ENCODE data around the gene ADGRE3. TPM values are rescaled to one million over a fixed set of nuclear protein-coding genes. Genes with fewer than 3 reads are reported as not detected.
A peak's percentile ranks its signal among the peaks of the same experiment; 100 is the strongest.

Gene ADGRE3, protein sequence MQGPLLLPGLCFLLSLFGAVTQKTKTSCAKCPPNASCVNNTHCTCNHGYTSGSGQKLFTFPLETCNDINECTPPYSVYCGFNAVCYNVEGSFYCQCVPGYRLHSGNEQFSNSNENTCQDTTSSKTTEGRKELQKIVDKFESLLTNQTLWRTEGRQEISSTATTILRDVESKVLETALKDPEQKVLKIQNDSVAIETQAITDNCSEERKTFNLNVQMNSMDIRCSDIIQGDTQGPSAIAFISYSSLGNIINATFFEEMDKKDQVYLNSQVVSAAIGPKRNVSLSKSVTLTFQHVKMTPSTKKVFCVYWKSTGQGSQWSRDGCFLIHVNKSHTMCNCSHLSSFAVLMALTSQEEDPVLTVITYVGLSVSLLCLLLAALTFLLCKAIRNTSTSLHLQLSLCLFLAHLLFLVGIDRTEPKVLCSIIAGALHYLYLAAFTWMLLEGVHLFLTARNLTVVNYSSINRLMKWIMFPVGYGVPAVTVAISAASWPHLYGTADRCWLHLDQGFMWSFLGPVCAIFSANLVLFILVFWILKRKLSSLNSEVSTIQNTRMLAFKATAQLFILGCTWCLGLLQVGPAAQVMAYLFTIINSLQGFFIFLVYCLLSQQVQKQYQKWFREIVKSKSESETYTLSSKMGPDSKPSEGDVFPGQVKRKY
- total RNA-seq (2014; rRNA removed; shearing (Covaris generic)) = not detected in 2 replicates

- DNase-seq (ENCODE audit: low spot score) = no peak
Measured at GRCh38 chr19:14674764-14675163, at the start of gene ADGRE3. ADGRE3 (minus strand) TSS chr19:14674844; CDS start chr19:14674770, 74 bp downstream.

- no peak for DNase-seq (ENCODE audit: low spot score)
Measured at GRCh38 chr19:14722127-14722526, 47.5 kb upstream of the ADGRE3 start.

DNA sequence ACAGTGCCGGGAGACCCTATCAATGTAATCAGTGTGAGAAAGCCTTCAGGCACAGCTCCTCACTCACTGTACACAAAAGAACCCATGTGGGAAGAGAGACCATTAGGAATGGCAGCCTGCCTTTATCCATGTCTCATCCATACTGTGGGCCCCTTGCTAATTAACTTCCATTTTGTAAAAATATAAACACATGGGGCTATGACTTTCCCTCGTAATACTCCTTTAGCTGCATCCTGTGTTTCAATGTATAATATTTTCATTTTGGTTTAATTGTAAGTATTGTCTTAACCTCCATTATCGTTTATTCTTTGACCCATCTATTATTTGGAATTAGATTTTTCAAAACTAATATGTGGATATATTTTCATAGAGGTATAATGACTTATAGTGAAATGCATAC is 44.5 kb upstream of the ADGRE3 start:
- DNase-seq (ENCODE audit: low spot score) = no peak

DNA sequence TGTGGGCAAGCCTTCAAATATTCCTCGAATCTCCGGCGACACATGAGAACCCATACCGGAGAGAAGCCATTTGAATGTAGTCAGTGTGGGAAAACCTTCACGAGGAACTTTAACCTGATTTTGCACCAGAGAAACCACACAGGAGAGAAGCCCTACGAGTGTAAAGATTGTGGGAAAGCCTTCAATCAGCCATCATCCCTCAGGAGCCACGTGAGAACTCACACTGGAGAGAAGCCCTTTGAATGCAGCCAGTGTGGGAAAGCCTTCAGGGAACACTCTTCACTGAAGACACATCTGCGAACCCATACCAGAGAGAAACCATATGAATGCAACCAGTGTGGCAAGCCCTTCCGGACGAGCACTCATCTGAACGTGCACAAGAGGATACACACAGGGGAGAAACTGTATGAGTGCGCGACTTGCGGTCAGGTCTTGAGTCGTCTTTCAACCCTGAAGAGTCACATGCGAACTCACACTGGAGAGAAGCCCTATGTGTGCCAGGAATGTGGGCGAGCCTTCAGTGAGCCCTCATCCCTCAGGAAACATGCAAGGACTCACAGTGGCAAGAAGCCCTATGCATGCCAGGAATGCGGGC is 44.0 kb upstream of the ADGRE3 start:
- DNase-seq (ENCODE audit: low spot score) = no peak

- no peak for DNase-seq (ENCODE audit: low spot score)
Measured at GRCh38 chr19:14715841-14716240, 41.2 kb upstream of the ADGRE3 start.

GRCh38 chr19:14704450-14704849 is 29.8 kb upstream of the ADGRE3 start:
- DNase-seq (ENCODE audit: low spot score) = no peak

- no peak for DNase-seq (ENCODE audit: low spot score)
Measured at GRCh38 chr19:14703833-14704232, 29.2 kb upstream of the ADGRE3 start.

GRCh38 chr19:14700711-14701375 is 26.2 kb upstream of the ADGRE3 start:
- DNase-seq (ENCODE audit: low spot score) = no peak

- no peak for DNase-seq (ENCODE audit: low spot score)
Measured at GRCh38 chr19:14699641-14700040, 25.0 kb upstream of the ADGRE3 start.

- no peak for DNase-seq (ENCODE audit: low spot score)
Measured at GRCh38 chr19:14695471-14695870, 20.8 kb upstream of the ADGRE3 start.

GRCh38 chr19:14694641-14695266 is 20.1 kb upstream of the ADGRE3 start:
- no peak for DNase-seq (ENCODE audit: low spot score)

- peak; percentile 77 for DNase-seq (ENCODE audit: low spot score)
Measured at GRCh38 chr19:14689598-14690503, 15.2 kb upstream of the ADGRE3 start, which contains the start of gene ZNF333. ZNF333 (plus strand) TSS chr19:14690048; CDS start chr19:14693492, 3,444 bp downstream.

DNA sequence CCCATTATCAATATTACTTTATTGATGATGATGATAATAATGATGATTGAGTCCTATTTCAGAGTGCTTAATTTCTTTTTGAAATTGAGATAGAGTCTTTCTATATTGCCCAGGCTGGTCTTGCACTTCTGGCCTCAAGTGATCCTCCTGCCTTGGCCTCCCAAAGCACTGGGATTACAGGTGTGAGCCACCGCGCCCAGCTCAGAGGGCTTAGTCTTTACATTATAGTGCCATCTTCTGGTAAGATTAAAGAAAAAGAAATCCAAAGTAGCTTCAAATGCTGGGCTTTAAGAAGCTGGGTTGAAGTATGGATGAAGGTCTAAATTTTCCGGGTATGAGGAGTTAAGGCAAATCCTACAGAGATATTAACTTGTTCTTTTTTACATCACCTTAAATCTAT is 11.8 kb upstream of the ADGRE3 start:
- DNase-seq (ENCODE audit: low spot score) = peak; percentile 23

DNA sequence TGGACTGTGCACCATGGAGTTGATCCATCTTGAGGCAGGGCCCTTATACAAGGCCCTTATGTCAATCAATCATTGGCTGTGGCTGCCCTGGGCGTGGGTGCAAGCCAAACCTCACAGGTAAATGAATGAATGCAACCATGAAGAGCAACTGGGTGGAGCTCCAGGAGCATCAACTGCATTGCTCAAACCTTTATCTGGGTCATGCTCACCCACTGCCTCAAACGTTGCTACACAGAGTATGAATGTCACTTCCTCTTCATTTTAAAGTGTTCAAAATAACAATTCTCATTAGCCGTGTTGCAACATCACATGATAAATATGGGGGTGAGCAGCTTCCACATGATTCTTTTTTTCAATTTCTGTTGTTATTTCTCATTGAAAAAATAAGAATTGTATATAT is 8.8 kb upstream of the ADGRE3 start:
- DNase-seq (ENCODE audit: low spot score) = no peak

GRCh38 chr19:14682084-14682483 is 7.4 kb upstream of the ADGRE3 start:
- no peak for DNase-seq (ENCODE audit: low spot score)

GRCh38 chr19:14678199-14678598 is 3.6 kb upstream of the ADGRE3 start:
- DNase-seq (ENCODE audit: low spot score) = no peak

DNA sequence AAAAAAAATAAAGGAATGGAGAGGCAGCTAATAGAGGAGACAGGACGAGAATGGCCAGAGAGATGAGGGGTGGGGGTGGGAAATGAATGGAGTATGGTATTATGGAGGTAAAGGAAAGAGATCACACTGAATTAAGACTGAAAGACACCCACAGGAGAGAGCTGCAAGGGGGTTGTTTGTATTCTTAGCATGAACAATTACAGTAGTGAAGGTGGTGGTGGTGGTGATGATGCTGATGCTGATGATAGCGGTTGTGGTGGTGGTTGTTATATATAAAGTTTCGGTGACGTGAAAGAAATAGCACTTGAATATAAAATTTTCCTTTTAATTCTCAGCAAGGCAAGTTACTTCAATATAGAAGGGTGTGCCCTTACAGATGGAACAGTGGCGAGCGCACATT is 2.8 kb upstream of the ADGRE3 start:
- no peak for DNase-seq (ENCODE audit: low spot score)

DNA sequence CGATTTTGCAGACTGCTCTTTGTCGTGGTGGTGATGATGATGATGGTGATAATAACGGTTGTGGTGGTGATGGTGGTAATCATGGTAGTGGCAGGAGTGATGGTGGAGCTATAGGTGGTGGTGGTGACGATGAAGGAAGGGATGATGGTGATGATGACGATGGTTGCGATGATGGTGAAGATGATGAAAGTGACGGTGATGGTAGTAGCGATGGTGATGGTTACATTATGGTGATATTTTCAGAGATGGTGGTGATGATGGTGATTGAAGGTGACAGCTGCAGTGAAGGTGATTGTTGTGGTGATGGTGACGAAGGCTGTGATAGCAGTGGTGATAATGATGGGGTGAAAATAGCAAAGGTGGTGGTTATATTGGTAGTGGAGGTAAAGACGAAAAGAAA is 2.1 kb upstream of the ADGRE3 start:
- no peak for DNase-seq (ENCODE audit: low spot score)

DNA sequence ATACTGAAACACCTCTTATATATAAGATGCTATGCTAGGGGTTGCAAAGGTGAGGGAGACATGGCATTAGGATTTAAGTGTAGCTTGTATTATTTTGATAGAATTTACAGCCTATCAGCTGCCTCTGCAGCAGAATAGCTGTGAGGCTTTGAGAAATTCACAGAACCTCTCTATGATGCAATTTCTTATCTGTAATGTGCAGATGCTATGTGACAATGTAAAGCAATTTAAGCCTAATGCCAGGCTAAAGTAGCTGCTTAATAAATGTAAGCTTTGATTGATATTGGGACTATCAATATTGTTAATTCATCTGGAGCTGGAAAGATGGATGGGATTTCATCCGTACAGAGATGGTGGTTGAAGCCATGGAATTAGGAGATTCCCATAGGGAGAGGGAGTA is 1.6 kb downstream of the ADGRE3 start:
- DNase-seq (ENCODE audit: low spot score) = no peak

GRCh38 chr19:14672188-14672872 is 2.3 kb downstream of the ADGRE3 start:
- DNase-seq (ENCODE audit: low spot score) = no peak

All from HT-29 (cell line).